Measurements from ENCODE around the gene BCKDHB. TPM values are rescaled to one million over a fixed set of nuclear protein-coding genes. Genes with fewer than 3 reads are reported as not detected.

Gene BCKDHB
- total and polyA plus RNA-seq, 2 experiments from 2014 or later, result 32.1 to 42.7 TPM

- H4K20me1 ChIP-seq (replicated peaks; ENCODE audit: insufficient read depth), result no peaks in the 10 kb centered on the region
- no peaks in the 10 kb centered on the region for H3K79me2 ChIP-seq (replicated peaks; ENCODE audit: insufficient read depth)
- H3K4me2 ChIP-seq, result no peak overlapping the region
- no peaks in the 10 kb centered on the region for H3K36me3 ChIP-seq (ENCODE audit: insufficient read depth)
- H2AFZ ChIP-seq, result no peak overlapping the region
- Mint-ChIP-seq H3K4me1 (no peaks in the 10 kb centered on the region), H3K4me3 (no peak overlapping the region), H3K9me3 (no peaks in the 10 kb centered on the region), H3K36me3 (ENCODE audit: low read depth) (no peaks in the 10 kb centered on the region), H3K27me3 (ENCODE audit: insufficient read depth, low read depth, poor library complexity) (no peaks in the 10 kb centered on the region), H3K27ac (no peak overlapping the region)
- no peak for DNase-seq (ENCODE audit: low spot score)
- TF ChIP-seq POLR2AphosphoS5 (IDR thresholded peaks at IDR 0.05; ENCODE audit: low read depth), result no peak
- no peak for TF ChIP-seq ETS1 (IDR thresholded peaks at IDR 0.05)
- no peak for TF ChIP-seq NANOG (IDR thresholded peaks at IDR 0.05; ENCODE audit: borderline replicate concordance)
- no peak for TF ChIP-seq STAT1 (IDR thresholded peaks at IDR 0.05; ENCODE audit: unreplicated experiment)
- no peak for TF ChIP-seq ZNF114 (CRISPR knock-in tag; IDR thresholded peaks at IDR 0.05)
- H3F3A ChIP-seq (replicated peaks; ENCODE audit: low read depth), result no peaks in the 10 kb centered on the region
- no peak for ATAC-seq
- H3K9me2 ChIP-seq (ENCODE audit: insufficient read depth), result no peaks in the 10 kb centered on the region
- no peaks in the 10 kb centered on the region for H3K27me3 ChIP-seq (ENCODE audit: insufficient read depth)
- no peaks in the 10 kb centered on the region for H3K4me1 ChIP-seq (ENCODE audit: insufficient read depth)
- no peak overlapping the region for H3K27ac ChIP-seq (ENCODE audit: low read depth)
- no peak overlapping the region for H3K4me3 ChIP-seq
Measured at GRCh38 chr6:80259118-80259517, 152.6 kb downstream of the BCKDHB start.

- Mint-ChIP-seq H3K4me3 (no peak overlapping the region), H3K27ac (no peak overlapping the region), H3K27me3 (ENCODE audit: insufficient read depth, low read depth, poor library complexity) (no peaks in the 10 kb centered on the region), H3K9me3 (no peaks in the 10 kb centered on the region), H3K36me3 (ENCODE audit: low read depth) (no peaks in the 10 kb centered on the region), H3K4me1 (no peaks in the 10 kb centered on the region)
- H3K36me3 ChIP-seq (ENCODE audit: insufficient read depth), result no peaks in the 10 kb centered on the region
- no peaks in the 10 kb centered on the region for H3K27me3 ChIP-seq (ENCODE audit: insufficient read depth)
- no peak overlapping the region for H2AFZ ChIP-seq
- no peaks in the 10 kb centered on the region for H3K9me2 ChIP-seq (ENCODE audit: insufficient read depth)
- no peak overlapping the region for H3K4me2 ChIP-seq
- no peaks in the 10 kb centered on the region for H3F3A ChIP-seq (replicated peaks; ENCODE audit: low read depth)
- H4K20me1 ChIP-seq (replicated peaks; ENCODE audit: insufficient read depth), result no peaks in the 10 kb centered on the region
- no peak overlapping the region for H3K27ac ChIP-seq (ENCODE audit: low read depth)
- no peak overlapping the region for H3K4me3 ChIP-seq
- DNase-seq (ENCODE audit: low spot score) (no peak), ATAC-seq (no peak)
- no peaks in the 10 kb centered on the region for H3K4me1 ChIP-seq (ENCODE audit: insufficient read depth)
- H3K79me2 ChIP-seq (replicated peaks; ENCODE audit: insufficient read depth), result no peaks in the 10 kb centered on the region
- TF ChIP-seq JUNB (IDR thresholded peaks at IDR 0.05; ENCODE audit: unreplicated experiment) (no peak), ZNF331 (CRISPR knock-in tag; IDR thresholded peaks at IDR 0.05; ENCODE audit: low read depth) (no peak), EZH2phosphoT487 (IDR thresholded peaks at IDR 0.05; ENCODE audit: unreplicated experiment) (no peak), ETS1 (IDR thresholded peaks at IDR 0.05) (no peak), ZNF462 (CRISPR knock-in tag; IDR thresholded peaks at IDR 0.05) (no peak), STAT1 (IDR thresholded peaks at IDR 0.05; ENCODE audit: unreplicated experiment) (no peak), CREB1 (CRISPR knock-in tag; IDR thresholded peaks at IDR 0.05; ENCODE audit: low read depth) (no peak), REST (IDR thresholded peaks at IDR 0.05; ENCODE audit: unreplicated experiment) (no peak)
Measured at GRCh38 chr6:80263585-80263984, 157.1 kb downstream of the BCKDHB start.
